Measurements from ENCODE around the gene DPH5.

DNA sequence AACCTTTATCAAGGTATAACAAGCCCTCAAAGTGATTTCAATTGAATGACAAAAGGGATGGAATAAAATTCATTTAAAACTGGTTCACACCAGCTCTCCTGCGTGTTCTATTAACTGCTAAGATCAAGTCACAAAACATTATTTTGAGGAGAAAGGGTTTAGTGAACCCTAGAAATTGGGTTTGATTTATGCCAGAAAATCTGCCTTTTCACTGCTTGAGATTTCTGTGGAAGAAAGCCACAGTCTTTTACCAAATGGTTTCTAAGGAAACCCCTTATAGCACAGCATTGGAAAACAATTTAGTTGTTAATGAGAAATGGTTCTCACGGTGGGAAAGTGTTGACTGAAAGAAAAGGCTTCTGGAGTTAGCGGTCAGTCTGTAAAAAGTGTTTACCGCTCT lies 43.6 kb upstream of the DPH5 start:
- no peak for TF ChIP-seq ZNF274 (IDR thresholded peaks at IDR 0.05; ENCODE audit: low read depth, low read length)
- TF ChIP-seq SUZ12 (IDR thresholded peaks at IDR 0.05; ENCODE audit: extremely low read depth, insufficient read depth, insufficient read length) = no peak

Data from NT2/D1 (cell line).